ENCODE measurements around the gene SMYD5. TPM values are rescaled to one million over a fixed set of nuclear protein-coding genes. Genes with fewer than 3 reads are reported as not detected.
"Not testable (repeated sequence)": the region's sequence is repeated elsewhere in the genome, so short reads cannot be mapped to it uniquely, and the experiment has no call there.

Gene SMYD5
- total RNA-seq, 2 experiments from 2014 or later, result 41.5 to 44.9 TPM

GRCh38 chr2:73254343-73255006 lies 40.4 kb downstream of the SMYD5 start:
- POLR2A ChIA-PET, result interaction anchor here (1.4 to 1.6 kb wide), 2 partner anchors 9 to 10 kb away, joined by 4 to 5 read pairs; no protein-coding TSS in a partner anchor
- CTCF ChIA-PET, result no interaction called here

GRCh38 chr2:73255007-73255644 lies 41.1 kb downstream of the SMYD5 start:
- POLR2A ChIA-PET, result interaction anchor here (1.4 to 1.6 kb wide), 2 partner anchors 8 to 10 kb away, joined by 4 to 5 read pairs; no protein-coding TSS in a partner anchor
- CTCF ChIA-PET, result no interaction called here

- ChIA-PET POLR2A (no interaction called here), CTCF (no interaction called here)
Observed at GRCh38 chr2:73255907-73256617, 42.0 kb downstream of the SMYD5 start.

- ChIA-PET POLR2A (interaction anchor here (1.7 kb wide), 1 partner anchor 12 kb away, joined by 4 read pairs; no protein-coding TSS in a partner anchor), CTCF (no interaction called here)
Observed at GRCh38 chr2:73256618-73256922, 42.5 kb downstream of the SMYD5 start.

GRCh38 chr2:73257021-73257420 lies 43.0 kb downstream of the SMYD5 start:
- POLR2A ChIA-PET, result interaction anchor here (1.7 kb wide), 1 partner anchor 11 kb away, joined by 4 read pairs; no protein-coding TSS in a partner anchor
- CTCF ChIA-PET, result interaction anchor here (1.0 kb wide), 1 partner anchor 9 kb away, joined by 4 read pairs; no protein-coding TSS in a partner anchor

- ChIA-PET CTCF (interaction anchor here (1.0 to 1.4 kb wide), 3 partner anchors 9 to 33 kb away, joined by 3 to 4 read pairs (median 3); no protein-coding TSS in a partner anchor), POLR2A (interaction anchor here (1.7 kb wide), 1 partner anchor 11 kb away, joined by 4 read pairs; no protein-coding TSS in a partner anchor)
Observed at GRCh38 chr2:73257425-73258125, 43.5 kb downstream of the SMYD5 start.

- POLR2A ChIA-PET, result interaction anchor here (1.7 kb wide), 1 partner anchor 10 kb away, joined by 4 read pairs; no protein-coding TSS in a partner anchor
Observed at GRCh38 chr2:73258186-73258912, 44.3 kb downstream of the SMYD5 start.

GRCh38 chr2:73258913-73259215 lies 44.8 kb downstream of the SMYD5 start:
- ChIA-PET CTCF (interaction anchor here (1.4 kb wide), 1 partner anchor 14 kb away, joined by 3 read pairs; no protein-coding TSS in a partner anchor), POLR2A (no interaction called here)

More at GRCh38 chr2:73258186-73258912, 44.3 kb downstream of the SMYD5 start:
- CTCF ChIA-PET, result interaction anchor here (1.0 to 1.4 kb wide), 3 partner anchors 10 to 32 kb away, joined by 3 to 4 read pairs (median 3); no protein-coding TSS in a partner anchor

- CTCF ChIA-PET, result interaction anchor here (1.0 kb wide), 1 partner anchor 82 kb away, joined by 3 read pairs; no protein-coding TSS in a partner anchor
Observed at GRCh38 chr2:73259276-73259675, 45.2 kb downstream of the SMYD5 start.

GRCh38 chr2:73259704-73260337 lies 45.8 kb downstream of the SMYD5 start:
- CTCF ChIA-PET, result interaction anchor here (1.0 kb wide), 1 partner anchor 83 kb away, joined by 3 read pairs; no protein-coding TSS in a partner anchor
- POLR2A ChIA-PET, result no interaction called here

More at GRCh38 chr2:73259276-73259675, 45.2 kb downstream of the SMYD5 start:
- POLR2A ChIA-PET, result no interaction called here

- ChIA-PET CTCF (interaction anchor here (1.0 kb wide), 1 partner anchor 84 kb away, joined by 3 read pairs; no protein-coding TSS in a partner anchor), POLR2A (no interaction called here)
Observed at GRCh38 chr2:73260338-73260984, 46.4 kb downstream of the SMYD5 start.

- POLR2A ChIA-PET, result no interaction called here
- CTCF ChIA-PET, result no interaction called here
Observed at GRCh38 chr2:73262108-73262651, 48.1 kb downstream of the SMYD5 start.

- CTCF ChIA-PET, result not testable (repeated sequence)
- POLR2A ChIA-PET, result interaction anchor here (0.7 to 1.4 kb wide), 2 partner anchors 8 to 125 kb away, joined by 4 read pairs; no protein-coding TSS in a partner anchor
Observed at GRCh38 chr2:73262691-73263429, 48.8 kb downstream of the SMYD5 start.

- ChIA-PET POLR2A (interaction anchor here (1.4 kb wide), 1 partner anchor 9 kb away, joined by 4 read pairs; no protein-coding TSS in a partner anchor), CTCF (no interaction called here)
Observed at GRCh38 chr2:73263540-73264331, 49.7 kb downstream of the SMYD5 start.

- POLR2A ChIA-PET, result interaction anchor here (1.4 kb wide), 1 partner anchor 10 kb away, joined by 4 read pairs; no protein-coding TSS in a partner anchor
- CTCF ChIA-PET, result no interaction called here
Observed at GRCh38 chr2:73264332-73264606, 50.2 kb downstream of the SMYD5 start.

GRCh38 chr2:73264783-73265182 lies 50.7 kb downstream of the SMYD5 start:
- POLR2A ChIA-PET, result no interaction called here
- CTCF ChIA-PET, result no interaction called here

All from activated CD8-positive, alpha-beta memory T cell treated with anti-CD3 and anti-CD28 coated beads for 36 hours (primary cell).